Left renal cortex interstitium (tissue), 4 donors: ENCODE results near the gene HPGDS. TPM values are rescaled to one million over a fixed set of nuclear protein-coding genes. Genes with fewer than 3 reads are reported as not detected.

Source experiments
- DNase-seq, 4 donors: peaks; one replicate each; pipeline ENCODE4 v3.0.0-alpha.2; 2013; ENCODE audit warnings: low read depth in 4 of 4, low spot score in 2 of 4, missing footprints in 1 of 4
- polyA plus RNA-seq, 4 donors: library from polyadenylated mRNA; unstranded; fragments of 120-200 nt; gene quantifications; one replicate each; pipeline ENCODE4 v1.2.1, GENCODE V29; 2013; ENCODE audit not compliant: insufficient read length in 4 of 4

Gene HPGDS
- polyA plus RNA-seq, 4 donors, result 1.7 to 4.7 (median 3.5) TPM

DNA sequence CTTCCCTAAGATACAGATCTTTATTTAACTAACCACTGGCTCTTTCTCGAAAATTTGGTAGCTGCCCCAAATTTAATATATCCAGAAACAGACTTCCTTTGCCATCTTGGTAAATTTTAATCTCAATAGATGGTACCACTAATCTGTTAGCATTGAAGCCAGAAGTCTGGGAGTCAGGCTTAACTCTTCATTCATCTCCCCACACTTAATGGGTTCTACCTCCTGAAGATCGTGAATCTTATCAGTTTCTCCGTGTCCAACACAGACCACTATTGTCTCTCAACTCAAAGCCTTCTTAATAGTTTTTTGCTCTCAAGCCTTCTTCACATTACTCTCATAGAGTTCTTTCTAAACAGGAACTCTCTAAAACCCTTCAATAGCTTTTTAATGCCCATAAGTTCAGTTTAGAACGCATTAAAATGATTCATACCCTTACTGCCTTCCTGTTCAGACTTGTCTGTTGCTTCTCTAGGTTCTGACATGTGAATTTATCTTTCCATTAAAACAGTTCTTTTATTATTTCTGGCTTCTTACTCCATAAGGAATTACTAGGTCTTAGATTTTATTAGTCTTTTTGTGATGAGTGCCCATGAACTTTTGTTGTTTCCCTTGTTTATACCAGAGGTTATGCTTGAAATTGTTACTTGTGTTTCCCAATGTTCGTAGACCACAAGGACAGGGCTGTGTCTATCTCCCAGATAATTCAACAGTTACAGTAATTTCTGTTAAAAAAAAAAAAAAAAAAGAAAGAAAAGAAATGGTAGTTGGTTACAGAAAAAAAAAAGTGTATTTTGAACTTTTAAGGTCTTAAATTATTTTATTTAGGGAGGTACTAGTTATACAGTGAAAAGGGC, 80.2 kb downstream of the HPGDS start:
- no peak for DNase-seq

DNA sequence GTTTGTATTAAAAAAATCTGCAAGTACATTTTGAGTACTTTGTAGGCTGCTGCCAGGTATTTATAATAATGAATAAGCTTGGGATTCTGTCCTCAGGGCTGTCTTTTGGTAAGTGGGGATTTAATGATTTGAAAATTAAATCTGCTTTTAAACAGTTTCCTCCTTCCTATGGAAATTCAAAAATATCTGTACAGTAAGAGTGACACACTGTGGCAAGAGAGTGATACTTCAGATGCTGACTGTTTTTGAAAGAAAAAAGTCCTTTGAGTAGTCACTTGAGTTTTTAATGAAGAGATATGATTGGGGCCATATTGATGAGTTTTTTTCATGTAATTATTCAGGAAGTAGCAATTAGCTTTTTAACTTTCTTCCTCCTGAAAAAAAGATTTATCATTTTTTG, 85.8 kb downstream of the HPGDS start:
- no peak for DNase-seq

DNA sequence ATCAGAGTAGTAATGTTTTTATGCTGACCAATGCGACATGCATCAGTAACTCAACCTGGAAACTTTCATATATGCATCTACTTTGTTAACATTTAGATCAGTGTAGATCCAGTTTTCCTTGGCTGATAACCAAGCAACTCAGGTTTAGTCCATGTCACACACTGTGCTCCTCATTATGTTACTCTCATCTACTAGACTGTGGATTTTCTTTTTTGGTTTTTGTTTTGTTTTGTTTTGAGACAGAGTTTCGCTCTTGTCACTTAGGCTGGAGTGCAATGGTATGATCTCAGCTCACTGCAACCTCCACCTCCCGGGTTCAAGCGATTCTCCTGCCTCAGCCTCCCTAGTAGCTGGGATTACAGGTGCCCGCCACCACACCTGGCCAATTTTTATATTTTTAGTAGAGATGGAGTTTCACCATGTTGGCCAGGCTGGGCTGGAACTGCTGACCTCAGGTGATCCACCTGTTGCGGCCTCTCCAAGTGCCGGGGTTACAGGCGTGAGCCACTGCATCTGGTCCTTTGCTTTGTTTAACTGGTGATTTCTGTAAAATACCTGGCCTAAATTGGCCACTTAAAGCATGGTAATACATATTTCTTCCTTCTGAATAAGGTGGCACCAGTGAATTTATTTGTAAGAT, 86.4 kb downstream of the HPGDS start:
- DNase-seq, result no peak

DNA sequence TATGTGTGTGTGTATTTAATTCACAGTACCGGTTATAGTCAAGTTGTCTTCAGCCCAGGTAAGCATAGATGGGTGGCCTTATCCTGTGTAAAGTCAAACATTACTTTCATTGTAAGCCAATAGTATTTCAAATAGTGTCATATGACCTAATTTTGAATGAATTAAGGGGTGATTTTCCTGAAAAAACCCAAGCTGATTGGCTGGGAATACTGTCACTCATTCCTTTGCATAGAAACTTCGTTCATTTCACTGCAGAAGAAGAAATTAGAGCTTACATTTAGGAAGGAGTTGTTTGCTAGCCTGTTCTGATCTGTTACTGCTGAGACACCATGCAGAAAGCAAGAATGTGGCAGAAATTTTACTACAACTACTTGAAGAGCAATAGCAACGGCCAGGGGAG, 89.6 kb downstream of the HPGDS start:
- no peak for DNase-seq

DNA sequence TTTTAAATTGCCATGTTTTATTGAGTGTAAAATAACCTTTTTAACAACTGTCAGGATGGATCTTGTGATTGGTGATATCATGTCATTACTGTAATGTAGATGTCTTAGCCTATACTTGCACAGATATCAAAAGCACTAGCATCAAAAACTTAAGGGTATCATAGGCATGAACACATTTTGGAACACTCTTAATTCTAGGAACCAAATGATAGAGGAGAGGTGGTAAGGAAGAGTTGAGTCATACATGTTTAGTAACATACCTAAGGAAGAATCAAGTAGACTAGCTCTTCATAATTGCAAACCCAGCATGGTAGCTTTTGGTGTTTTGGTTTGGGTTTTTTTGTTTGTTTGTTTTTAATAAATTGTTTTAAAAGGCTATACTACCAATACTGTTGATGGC, 91.5 kb downstream of the HPGDS start:
- DNase-seq, result no peak

Other genes starting within 250 kb of the HPGDS start
- 10 to 100 TPM; 52.9 to 69.9 (median 59.6) TPM for gene SMARCAD1, start 135.0 kb downstream of the HPGDS start, polyA plus RNA-seq
- gene PDLIM5, start 109.1 kb upstream of the HPGDS start, polyA plus RNA-seq, result 10 to 100 TPM; 42.5 to 53.4 (median 52.8) TPM